ENCODE measurements around the gene PIP5K1C.

PIP5K1C gene

DNA sequence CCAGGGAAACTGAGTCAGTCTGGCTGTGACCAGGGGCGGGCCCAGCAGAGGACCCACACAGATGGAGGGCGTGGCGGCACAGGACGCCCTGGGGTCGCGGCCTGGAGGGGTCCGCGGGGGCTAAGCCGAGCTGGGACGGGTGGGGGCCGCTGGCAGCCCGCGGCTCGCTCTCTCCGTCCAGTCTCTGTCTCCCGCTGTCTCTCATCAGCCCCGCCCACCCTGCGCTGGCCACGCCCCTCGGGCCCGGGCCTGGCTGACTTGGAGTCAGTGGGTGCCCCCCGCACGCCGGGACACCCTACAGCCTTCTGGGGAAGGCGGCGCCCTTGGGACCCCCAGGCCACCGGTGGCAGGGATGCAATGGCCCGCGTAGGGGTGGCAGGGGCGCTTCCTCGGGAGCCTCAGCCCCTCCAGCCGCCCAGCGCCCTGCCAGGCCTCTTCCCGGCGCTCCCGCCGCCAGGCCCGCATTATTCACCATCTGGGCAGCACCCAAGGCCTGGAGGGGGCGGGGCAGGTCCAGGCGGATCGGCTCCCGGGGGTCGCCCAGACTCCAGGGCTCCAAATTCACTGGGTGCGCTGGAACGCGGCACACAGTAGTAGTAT, 93.5 kb downstream of the PIP5K1C start, which contains the start of gene TBXA2R:
TSS of gene TBXA2R (minus strand) at position 186 of the 600 bp plus-strand sequence. CDS start 6,241 bp downstream, outside the sequence.
- H3K4me3 ChIP-seq (ENCODE audit: low read depth, low read length), result peak within 1 kb of the TSS; percentile 32
- TF ChIP-seq, protein P1, sequence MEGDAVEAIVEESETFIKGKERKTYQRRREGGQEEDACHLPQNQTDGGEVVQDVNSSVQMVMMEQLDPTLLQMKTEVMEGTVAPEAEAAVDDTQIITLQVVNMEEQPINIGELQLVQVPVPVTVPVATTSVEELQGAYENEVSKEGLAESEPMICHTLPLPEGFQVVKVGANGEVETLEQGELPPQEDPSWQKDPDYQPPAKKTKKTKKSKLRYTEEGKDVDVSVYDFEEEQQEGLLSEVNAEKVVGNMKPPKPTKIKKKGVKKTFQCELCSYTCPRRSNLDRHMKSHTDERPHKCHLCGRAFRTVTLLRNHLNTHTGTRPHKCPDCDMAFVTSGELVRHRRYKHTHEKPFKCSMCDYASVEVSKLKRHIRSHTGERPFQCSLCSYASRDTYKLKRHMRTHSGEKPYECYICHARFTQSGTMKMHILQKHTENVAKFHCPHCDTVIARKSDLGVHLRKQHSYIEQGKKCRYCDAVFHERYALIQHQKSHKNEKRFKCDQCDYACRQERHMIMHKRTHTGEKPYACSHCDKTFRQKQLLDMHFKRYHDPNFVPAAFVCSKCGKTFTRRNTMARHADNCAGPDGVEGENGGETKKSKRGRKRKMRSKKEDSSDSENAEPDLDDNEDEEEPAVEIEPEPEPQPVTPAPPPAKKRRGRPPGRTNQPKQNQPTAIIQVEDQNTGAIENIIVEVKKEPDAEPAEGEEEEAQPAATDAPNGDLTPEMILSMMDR (IDR thresholded peaks at IDR 0.05; ENCODE audit: borderline replicate concordance, insufficient read depth, low read depth, low read length), result no peak

GRCh38 chr19:3606174-3606689, 94.0 kb downstream of the PIP5K1C start:
- TF ChIP-seq, protein P1 (IDR thresholded peaks at IDR 0.05; ENCODE audit: borderline replicate concordance, insufficient read depth, low read depth, low read length), result no peak
- H3K4me3 ChIP-seq (ENCODE audit: low read depth, low read length), result peak overlapping the region; percentile 32

- TF ChIP-seq, protein P1 (IDR thresholded peaks at IDR 0.05; ENCODE audit: borderline replicate concordance, insufficient read depth, low read depth, low read length), result no peak
- no peak overlapping the region for H3K4me3 ChIP-seq (ENCODE audit: low read depth, low read length)
Observed at GRCh38 chr19:3605770-3606169, 94.5 kb downstream of the PIP5K1C start.

DNA sequence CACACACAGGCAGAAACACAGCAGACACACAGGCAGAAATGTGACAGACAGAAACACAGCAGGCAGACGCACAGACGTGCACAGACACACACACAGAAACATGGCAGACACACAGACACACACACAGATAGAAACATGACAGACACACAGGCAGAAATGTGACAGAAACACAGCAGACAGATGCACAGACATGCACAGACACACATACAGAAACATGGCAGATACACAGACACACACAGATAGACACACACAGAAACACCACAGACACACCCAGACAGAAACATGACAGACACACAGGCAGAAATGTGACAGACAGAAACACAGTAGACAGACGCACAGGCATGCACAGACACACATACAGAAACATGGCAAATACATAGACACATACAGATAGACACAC, 94.9 kb downstream of the PIP5K1C start:
- H3K4me3 ChIP-seq (ENCODE audit: low read depth, low read length), result no peak overlapping the region
- TF ChIP-seq, protein P1 (IDR thresholded peaks at IDR 0.05; ENCODE audit: borderline replicate concordance, insufficient read depth, low read depth, low read length), result no peak

DNA sequence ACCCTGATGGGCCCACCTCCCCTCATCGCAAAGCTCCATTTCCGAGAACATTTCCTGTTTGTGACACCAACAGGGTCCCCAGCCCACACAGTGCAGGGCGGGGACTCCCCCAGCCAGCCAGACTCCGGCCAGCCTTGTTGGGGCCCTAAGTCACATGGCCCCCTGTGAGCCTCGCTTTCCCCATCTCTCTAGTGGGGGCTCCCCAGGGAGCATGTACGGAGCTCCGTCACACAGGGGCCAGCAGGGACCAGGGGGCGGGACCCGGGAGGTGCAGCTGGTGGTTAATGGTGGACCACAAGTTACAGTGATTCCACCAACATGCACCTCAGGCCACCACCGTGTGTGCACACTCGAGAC, 95.3 kb downstream of the PIP5K1C start:
- H3K4me3 ChIP-seq (ENCODE audit: low read depth, low read length), result no peak overlapping the region
- TF ChIP-seq, protein P1 (IDR thresholded peaks at IDR 0.05; ENCODE audit: borderline replicate concordance, insufficient read depth, low read depth, low read length), result no peak

DNA sequence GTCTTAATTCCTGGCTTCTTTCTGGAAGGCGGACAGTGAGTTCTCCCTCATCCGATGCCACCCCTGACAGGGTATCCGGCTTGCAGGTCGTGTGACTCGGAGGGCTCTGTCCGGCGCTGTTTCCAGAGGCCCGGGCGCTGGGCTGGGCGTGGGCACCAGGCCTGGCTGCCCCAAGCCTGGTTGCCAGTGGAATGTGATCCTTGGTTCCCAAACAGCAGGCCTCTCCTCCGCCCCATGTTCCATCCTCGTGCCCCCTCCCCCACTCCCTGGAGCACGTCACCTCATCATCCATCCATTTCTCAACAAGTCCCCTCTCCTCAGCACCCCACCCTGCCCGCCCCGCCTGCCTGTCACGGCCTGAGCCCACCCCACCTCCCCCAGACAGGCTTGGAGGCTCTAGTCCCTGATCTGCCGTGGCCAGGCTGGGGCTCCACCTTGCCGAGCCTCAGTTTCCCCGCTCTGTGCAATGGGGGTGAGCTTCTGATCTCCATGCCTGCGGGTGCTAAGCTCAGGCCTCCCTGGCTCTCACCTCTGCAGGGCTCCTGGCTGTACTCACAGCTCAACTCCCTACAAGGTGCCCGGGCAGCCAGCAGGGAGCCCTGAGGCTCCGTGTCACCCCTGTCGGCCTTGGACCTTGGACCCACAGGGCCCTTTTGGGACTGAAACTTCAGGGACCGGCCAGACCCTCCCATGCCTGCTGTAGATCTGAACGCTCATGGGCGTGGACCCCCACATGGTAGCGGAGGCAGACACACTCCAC, 95.9 kb downstream of the PIP5K1C start:
- TF ChIP-seq, protein P1 (IDR thresholded peaks at IDR 0.05; ENCODE audit: borderline replicate concordance, insufficient read depth, low read depth, low read length), result no peak
- H3K4me3 ChIP-seq (ENCODE audit: low read depth, low read length), result no peak overlapping the region

Data from GM12875 (cell line).